Immature natural killer cell (primary cell): ENCODE results near the gene B2M. TPM values are rescaled to one million over a fixed set of nuclear protein-coding genes. Genes with fewer than 3 reads are reported as not detected.
A peak's percentile ranks its signal among the peaks of the same experiment; 100 is the strongest.

ENCODE experiments used
- DNase-seq, 3 donors: peaks; one replicate each; pipeline ENCODE4 v3.0.0; 2022; ENCODE audit warnings: mixed read lengths in 1 of 3
- H3K27ac Mint-ChIP-seq, 6 donors: one replicate each; pipeline ENCODE4 v1.8.0; 2020; ENCODE audit warnings: mixed read lengths in 6 of 6, mild to moderate bottlenecking in 5 of 6, inconsistent platforms in 4 of 6, moderate library complexity in 3 of 6
- H3K27me3 Mint-ChIP-seq, 3 donors: one replicate each; pipeline ENCODE4 v1.8.0; 2020 to 2021; ENCODE audit warnings: low read depth in 3 of 3, mild to moderate bottlenecking in 3 of 3, mixed read lengths in 3 of 3, moderate library complexity in 3 of 3, inconsistent platforms in 1 of 3
- H3K36me3 Mint-ChIP-seq, 3 donors: one replicate each; pipeline ENCODE4 v1.8.0; 2020; ENCODE audit warnings: mixed read lengths in 3 of 3, inconsistent platforms in 2 of 3, mild to moderate bottlenecking in 2 of 3
- H3K4me1 Mint-ChIP-seq, 2 donors: one replicate each; pipeline ENCODE4 v1.8.0; 2020; ENCODE audit warnings: inconsistent platforms in 2 of 2, mild to moderate bottlenecking in 2 of 2, mixed read lengths in 2 of 2, moderate library complexity in 1 of 2
- H3K4me3 Mint-ChIP-seq, 5 donors: one replicate each; pipeline ENCODE4 v1.8.0; 2020; ENCODE audit warnings: mild to moderate bottlenecking in 5 of 5, mixed read lengths in 5 of 5, inconsistent platforms in 3 of 5, moderate library complexity in 3 of 5
- H3K9me3 Mint-ChIP-seq, 6 donors: one replicate each; pipeline ENCODE4 v1.8.0; 2020; ENCODE audit warnings: mild to moderate bottlenecking in 6 of 6, mixed read lengths in 6 of 6, inconsistent platforms in 4 of 6, moderate library complexity in 3 of 6
- polyA plus RNA-seq, 3 donors: library from polyadenylated mRNA; unstranded; fragments of 300-500 nt; fragmentation: Illumina TruSeq; gene quantifications; one replicate each; pipeline ENCODE4 v1.2.3, GENCODE V29; 2021

Gene B2M
- polyA plus RNA-seq, 3 donors from 2014 or later = 41,154 to 70,702 (median 45,494) TPM

- Mint-ChIP-seq H3K4me3 (peak overlapping the region; percentile 86 to 100 (median 99)), H3K36me3 (peaks cover 42 to 44% (median 43%) of the 10 kb centered on the region in 3 donors), H3K4me1 (peaks cover 42 to 61% of the 10 kb centered on the region in 2 donors), H3K27me3 (peaks cover 32 to 48% (median 38%) of the 10 kb centered on the region in 3 donors), H3K9me3 (peaks cover 0 to 3% (median 0%) of the 10 kb centered on the region in 6 donors), H3K27ac (peak overlapping the region; percentile 100)
- peak; percentile 56 to 65 (median 63) for DNase-seq
Observed at GRCh38 chr15:44710236-44711095, 851 bp upstream of the B2M start.

DNA sequence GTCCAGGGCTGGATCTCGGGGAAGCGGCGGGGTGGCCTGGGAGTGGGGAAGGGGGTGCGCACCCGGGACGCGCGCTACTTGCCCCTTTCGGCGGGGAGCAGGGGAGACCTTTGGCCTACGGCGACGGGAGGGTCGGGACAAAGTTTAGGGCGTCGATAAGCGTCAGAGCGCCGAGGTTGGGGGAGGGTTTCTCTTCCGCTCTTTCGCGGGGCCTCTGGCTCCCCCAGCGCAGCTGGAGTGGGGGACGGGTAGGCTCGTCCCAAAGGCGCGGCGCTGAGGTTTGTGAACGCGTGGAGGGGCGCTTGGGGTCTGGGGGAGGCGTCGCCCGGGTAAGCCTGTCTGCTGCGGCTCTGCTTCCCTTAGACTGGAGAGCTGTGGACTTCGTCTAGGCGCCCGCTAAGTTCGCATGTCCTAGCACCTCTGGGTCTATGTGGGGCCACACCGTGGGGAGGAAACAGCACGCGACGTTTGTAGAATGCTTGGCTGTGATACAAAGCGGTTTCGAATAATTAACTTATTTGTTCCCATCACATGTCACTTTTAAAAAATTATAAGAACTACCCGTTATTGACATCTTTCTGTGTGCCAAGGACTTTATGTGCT lies 527 bp downstream of the B2M start:
- Mint-ChIP-seq H3K4me1 (peaks cover 55 to 69% of the 10 kb centered on the region in 2 donors), H3K27ac (peak overlapping the region; percentile 100), H3K36me3 (peaks cover 52 to 56% (median 54%) of the 10 kb centered on the region in 3 donors), H3K4me3 (peak overlapping the region; percentile 86 to 100 (median 99)), H3K9me3 (peaks cover 0 to 3% (median 0%) of the 10 kb centered on the region in 6 donors), H3K27me3 (peaks cover 34 to 52% (median 41%) of the 10 kb centered on the region in 3 donors)
- peak; percentile 65 to 77 (median 76) for DNase-seq

GRCh38 chr15:44712346-44713005 lies 1.2 kb downstream of the B2M start:
- peak; percentile 78 to 84 (median 82) for DNase-seq

DNA sequence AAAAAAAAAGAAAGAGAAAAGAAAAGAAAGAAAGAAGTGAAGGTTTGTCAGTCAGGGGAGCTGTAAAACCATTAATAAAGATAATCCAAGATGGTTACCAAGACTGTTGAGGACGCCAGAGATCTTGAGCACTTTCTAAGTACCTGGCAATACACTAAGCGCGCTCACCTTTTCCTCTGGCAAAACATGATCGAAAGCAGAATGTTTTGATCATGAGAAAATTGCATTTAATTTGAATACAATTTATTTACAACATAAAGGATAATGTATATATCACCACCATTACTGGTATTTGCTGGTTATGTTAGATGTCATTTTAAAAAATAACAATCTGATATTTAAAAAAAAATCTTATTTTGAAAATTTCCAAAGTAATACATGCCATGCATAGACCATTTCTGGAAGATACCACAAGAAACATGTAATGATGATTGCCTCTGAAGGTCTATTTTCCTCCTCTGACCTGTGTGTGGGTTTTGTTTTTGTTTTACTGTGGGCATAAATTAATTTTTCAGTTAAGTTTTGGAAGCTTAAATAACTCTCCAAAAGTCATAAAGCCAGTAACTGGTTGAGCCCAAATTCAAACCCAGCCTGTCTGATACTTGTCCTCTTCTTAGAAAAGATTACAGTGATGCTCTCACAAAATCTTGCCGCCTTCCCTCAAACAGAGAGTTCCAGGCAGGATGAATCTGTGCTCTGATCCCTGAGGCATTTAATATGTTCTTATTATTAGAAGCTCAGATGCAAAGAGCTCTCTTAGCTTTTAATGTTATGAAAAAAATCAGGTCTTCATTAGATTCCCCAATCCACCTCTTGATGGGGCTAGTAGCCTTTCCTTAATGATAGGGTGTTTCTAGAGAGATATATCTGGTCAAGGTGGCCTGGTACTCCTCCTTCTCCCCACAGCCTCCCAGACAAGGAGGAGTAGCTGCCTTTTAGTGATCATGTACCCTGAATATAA lies 2.0 kb downstream of the B2M start:
- H3K27ac Mint-ChIP-seq = peak overlapping the region; percentile 100
- peaks cover 63 to 78% of the 10 kb centered on the region in 2 donors for H3K4me1 Mint-ChIP-seq
- peak; percentile 47 to 60 (median 60) for DNase-seq
- peaks cover 35 to 57% (median 43%) of the 10 kb centered on the region in 3 donors for H3K27me3 Mint-ChIP-seq
- peaks cover 0 to 3% (median 0%) of the 10 kb centered on the region in 6 donors for H3K9me3 Mint-ChIP-seq
- H3K36me3 Mint-ChIP-seq = peaks cover 61 to 65% (median 64%) of the 10 kb centered on the region in 3 donors
- peak overlapping the region; percentile 86 to 100 (median 99) for H3K4me3 Mint-ChIP-seq

More at GRCh38 chr15:44712346-44713005, 1.2 kb downstream of the B2M start:
- H3K27me3 Mint-ChIP-seq = peaks cover 35 to 53% (median 41%) of the 10 kb centered on the region in 3 donors
- H3K4me3 Mint-ChIP-seq = peak overlapping the region; percentile 86 to 100 (median 99)
- peaks cover 0 to 3% (median 0%) of the 10 kb centered on the region in 6 donors for H3K9me3 Mint-ChIP-seq
- peaks cover 58 to 76% of the 10 kb centered on the region in 2 donors for H3K4me1 Mint-ChIP-seq
- peak overlapping the region; percentile 100 for H3K27ac Mint-ChIP-seq
- peaks cover 57 to 61% (median 60%) of the 10 kb centered on the region in 3 donors for H3K36me3 Mint-ChIP-seq

GRCh38 chr15:44715142-44715796 lies 4.0 kb downstream of the B2M start:
- H3K27me3 Mint-ChIP-seq = peaks cover 36 to 60% (median 54%) of the 10 kb centered on the region in 3 donors
- H3K4me3 Mint-ChIP-seq = peak overlapping the region; percentile 86 to 100 (median 99)
- H3K36me3 Mint-ChIP-seq = peaks cover 72 to 78% (median 75%) of the 10 kb centered on the region in 3 donors
- H3K27ac Mint-ChIP-seq = peak overlapping the region; percentile 82 to 100 (median 94)
- DNase-seq = peak in 2 of 3 donors; percentile 20 to 35
- H3K9me3 Mint-ChIP-seq = peaks cover 0 to 3% (median 0%) of the 10 kb centered on the region in 6 donors
- H3K4me1 Mint-ChIP-seq = peaks cover 70 to 79% of the 10 kb centered on the region in 2 donors

DNA sequence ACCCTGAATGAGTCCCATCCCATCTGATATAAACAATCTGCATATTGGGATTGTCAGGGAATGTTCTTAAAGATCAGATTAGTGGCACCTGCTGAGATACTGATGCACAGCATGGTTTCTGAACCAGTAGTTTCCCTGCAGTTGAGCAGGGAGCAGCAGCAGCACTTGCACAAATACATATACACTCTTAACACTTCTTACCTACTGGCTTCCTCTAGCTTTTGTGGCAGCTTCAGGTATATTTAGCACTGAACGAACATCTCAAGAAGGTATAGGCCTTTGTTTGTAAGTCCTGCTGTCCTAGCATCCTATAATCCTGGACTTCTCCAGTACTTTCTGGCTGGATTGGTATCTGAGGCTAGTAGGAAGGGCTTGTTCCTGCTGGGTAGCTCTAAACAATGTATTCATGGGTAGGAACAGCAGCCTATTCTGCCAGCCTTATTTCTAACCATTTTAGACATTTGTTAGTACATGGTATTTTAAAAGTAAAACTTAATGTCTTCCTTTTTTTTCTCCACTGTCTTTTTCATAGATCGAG lies 4.5 kb downstream of the B2M start:
- H3K4me3 Mint-ChIP-seq = peak overlapping the region; percentile 86 to 100 (median 99)
- peaks cover 0 to 3% (median 0%) of the 10 kb centered on the region in 6 donors for H3K9me3 Mint-ChIP-seq
- peaks cover 72 to 78% (median 75%) of the 10 kb centered on the region in 3 donors for H3K36me3 Mint-ChIP-seq
- DNase-seq = peak in 1 of 3 donors; percentile 17
- peak overlapping the region; percentile 82 to 100 (median 94) for H3K27ac Mint-ChIP-seq
- H3K4me1 Mint-ChIP-seq = peaks cover 72 to 79% of the 10 kb centered on the region in 2 donors
- H3K27me3 Mint-ChIP-seq = peaks cover 32 to 55% (median 55%) of the 10 kb centered on the region in 3 donors

GRCh38 chr15:44716983-44717602 lies 5.8 kb downstream of the B2M start:
- H3K4me1 Mint-ChIP-seq = peaks cover 81 to 89% of the 10 kb centered on the region in 2 donors

GRCh38 chr15:44718180-44718926 lies 7.0 kb downstream of the B2M start:
- no peaks in the 10 kb centered on the region for H3K9me3 Mint-ChIP-seq
- peaks cover 9 to 34% (median 33%) of the 10 kb centered on the region in 3 donors for H3K27me3 Mint-ChIP-seq
- peak in 1 of 3 donors; percentile 11 for DNase-seq
- peak overlapping the region; percentile 82 to 100 (median 94) for H3K27ac Mint-ChIP-seq
- H3K4me1 Mint-ChIP-seq = peaks cover 85 to 94% of the 10 kb centered on the region in 2 donors
- H3K36me3 Mint-ChIP-seq = peaks cover 55 to 64% (median 60%) of the 10 kb centered on the region in 3 donors
- H3K4me3 Mint-ChIP-seq = peak overlapping the region; percentile 4 to 100 (median 46)

More at GRCh38 chr15:44716983-44717602, 5.8 kb downstream of the B2M start:
- Mint-ChIP-seq H3K27ac (peak overlapping the region; percentile 82 to 100 (median 94)), H3K4me3 (peak overlapping the region; percentile 86 to 100 (median 99)), H3K9me3 (peaks cover 0 to 3% (median 0%) of the 10 kb centered on the region in 6 donors), H3K27me3 (peaks cover 19 to 45% (median 43%) of the 10 kb centered on the region in 3 donors), H3K36me3 (peaks cover 67 to 74% (median 70%) of the 10 kb centered on the region in 3 donors)
- peak in 1 of 3 donors; percentile 11 for DNase-seq

GRCh38 chr15:44718927-44719292 lies 7.6 kb downstream of the B2M start:
- Mint-ChIP-seq H3K27ac (peak overlapping the region; percentile 92 to 100 (median 96)), H3K36me3 (peaks cover 51 to 58% (median 55%) of the 10 kb centered on the region in 3 donors), H3K27me3 (peaks cover 8 to 31% (median 28%) of the 10 kb centered on the region in 3 donors), H3K4me1 (peaks cover 87 to 94% of the 10 kb centered on the region in 2 donors), H3K9me3 (no peaks in the 10 kb centered on the region), H3K4me3 (peak overlapping the region; percentile 66 to 86 (median 77))
- DNase-seq = peak in 2 of 3 donors; percentile 6 to 9

DNA sequence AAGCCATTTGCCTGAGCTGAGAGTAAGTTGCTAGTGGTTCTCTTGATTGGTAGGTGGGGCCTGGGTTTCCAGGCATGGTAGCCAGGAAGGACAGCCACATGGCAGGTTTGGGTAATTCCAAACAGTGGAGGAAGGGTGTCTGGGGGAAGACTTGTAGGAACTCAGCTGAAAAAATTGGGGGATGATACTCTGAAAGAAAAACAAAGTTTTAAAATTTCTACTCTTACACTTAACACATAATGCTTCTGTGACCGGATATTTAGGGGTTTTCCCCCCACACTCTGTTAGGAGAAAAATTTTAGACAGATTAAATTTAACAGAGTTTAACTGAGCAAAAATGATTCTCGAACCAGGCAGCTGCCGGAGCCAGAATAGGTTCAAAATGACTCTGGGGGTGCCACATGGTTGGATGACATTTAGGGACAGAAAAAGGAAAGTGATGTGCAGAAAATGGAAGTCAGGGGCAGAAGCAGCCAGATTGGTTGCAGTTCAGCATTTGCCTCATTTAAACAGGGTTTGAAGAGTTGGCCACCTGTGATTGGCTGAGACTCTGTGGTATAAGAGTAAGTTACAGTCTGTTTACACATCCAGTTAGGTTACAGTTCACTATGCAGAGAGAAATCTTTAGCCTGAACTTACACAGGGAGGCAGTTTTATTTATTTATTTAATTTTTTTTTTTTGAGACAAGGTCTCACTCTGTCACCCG lies 8.1 kb downstream of the B2M start:
- H3K27ac Mint-ChIP-seq = peak overlapping the region; percentile 92 to 100 (median 96)
- H3K4me1 Mint-ChIP-seq = peaks cover 89 to 94% of the 10 kb centered on the region in 2 donors
- H3K4me3 Mint-ChIP-seq = peak overlapping the region; percentile 66 to 78 (median 73)
- H3K27me3 Mint-ChIP-seq = peaks cover 14 to 32% (median 28%) of the 10 kb centered on the region in 3 donors
- peak; percentile 53 to 62 (median 55) for DNase-seq
- peaks cover 48 to 55% (median 51%) of the 10 kb centered on the region in 3 donors for H3K36me3 Mint-ChIP-seq
- H3K9me3 Mint-ChIP-seq = no peaks in the 10 kb centered on the region
